Osteocyte (in vitro differentiated cells): Measurements from ENCODE around the gene ESYT2. TPM values are rescaled to one million over a fixed set of nuclear protein-coding genes. Genes with fewer than 3 reads are reported as not detected.

Source experiments
- DNase-seq: peaks from one replicate; pipeline ENCODE4 v3.0.0; 2021; ENCODE audit warnings: mixed read lengths; ENCODE audit not compliant: unreplicated experiment; ENCODE audit errors: extremely low spot score
- H3K27ac Mint-ChIP-seq: one replicate; pipeline ENCODE4 v1.8.0; 2021; ENCODE audit warnings: mild to moderate bottlenecking, mixed read lengths; ENCODE audit not compliant: unreplicated experiment
- H3K27me3 Mint-ChIP-seq: one replicate; pipeline ENCODE4 v1.8.0; 2021; ENCODE audit warnings: mixed read lengths; ENCODE audit not compliant: unreplicated experiment
- H3K36me3 Mint-ChIP-seq: one replicate; pipeline ENCODE4 v1.8.0; 2021; ENCODE audit warnings: mixed read lengths; ENCODE audit not compliant: unreplicated experiment
- H3K4me1 Mint-ChIP-seq: one replicate; pipeline ENCODE4 v1.8.0; 2021; ENCODE audit warnings: mixed read lengths; ENCODE audit not compliant: unreplicated experiment
- H3K4me3 Mint-ChIP-seq: one replicate; pipeline ENCODE4 v1.8.0; 2021; ENCODE audit warnings: mild to moderate bottlenecking, moderate library complexity, mixed read lengths; ENCODE audit not compliant: unreplicated experiment
- H3K9me3 Mint-ChIP-seq: one replicate; pipeline ENCODE4 v1.8.0; 2021; ENCODE audit warnings: mixed read lengths; ENCODE audit not compliant: unreplicated experiment
- total RNA-seq: library from RNA; stranded (reverse); gene quantifications from 2 replicates; pipeline ENCODE4 v1.2.1, GENCODE V29; 2021
- TF ChIP-seq, protein P1 (sequence below): fragments of 200-600 bp; sonication (generic); IDR thresholded peaks from 2 replicates; pipeline ENCODE4 v1.5.0; 2021; ENCODE audit warnings: antibody characterized with exemption, mild to moderate bottlenecking, moderate library complexity

ESYT2 gene
- total RNA-seq, 1 donor from 2014 or later, result 146 TPM

DNA sequence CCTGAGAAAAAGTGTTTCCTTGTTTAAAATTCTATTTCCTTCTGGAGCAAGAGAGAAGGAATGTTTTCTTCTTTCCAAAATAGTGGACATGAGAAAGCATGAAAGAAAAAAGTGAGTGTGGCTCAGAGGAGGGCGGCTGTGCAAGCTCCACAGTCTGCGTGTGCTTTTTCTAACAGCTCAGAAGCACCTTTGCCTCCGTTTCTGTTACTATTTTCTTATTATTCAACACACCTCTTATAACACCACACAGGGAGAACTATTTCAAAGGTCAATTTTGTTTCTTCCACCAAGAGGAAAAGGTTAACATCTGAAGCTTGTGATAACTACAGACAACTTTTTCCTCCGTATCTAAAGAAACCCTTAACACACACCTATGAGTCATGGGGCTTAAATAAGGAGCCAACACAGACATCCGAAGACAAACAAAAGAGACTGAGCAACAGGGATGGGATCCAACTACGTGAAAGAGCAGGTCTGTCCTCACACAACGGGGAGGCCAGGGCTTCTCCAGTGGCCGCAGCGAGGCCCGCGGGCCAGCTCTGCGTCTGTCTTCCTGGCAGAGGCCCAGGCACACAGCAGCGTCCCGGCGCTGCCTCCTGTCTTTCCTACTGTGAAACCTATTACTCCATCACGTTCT, 88.5 kb downstream of the ESYT2 start:
- TF ChIP-seq, protein P1, sequence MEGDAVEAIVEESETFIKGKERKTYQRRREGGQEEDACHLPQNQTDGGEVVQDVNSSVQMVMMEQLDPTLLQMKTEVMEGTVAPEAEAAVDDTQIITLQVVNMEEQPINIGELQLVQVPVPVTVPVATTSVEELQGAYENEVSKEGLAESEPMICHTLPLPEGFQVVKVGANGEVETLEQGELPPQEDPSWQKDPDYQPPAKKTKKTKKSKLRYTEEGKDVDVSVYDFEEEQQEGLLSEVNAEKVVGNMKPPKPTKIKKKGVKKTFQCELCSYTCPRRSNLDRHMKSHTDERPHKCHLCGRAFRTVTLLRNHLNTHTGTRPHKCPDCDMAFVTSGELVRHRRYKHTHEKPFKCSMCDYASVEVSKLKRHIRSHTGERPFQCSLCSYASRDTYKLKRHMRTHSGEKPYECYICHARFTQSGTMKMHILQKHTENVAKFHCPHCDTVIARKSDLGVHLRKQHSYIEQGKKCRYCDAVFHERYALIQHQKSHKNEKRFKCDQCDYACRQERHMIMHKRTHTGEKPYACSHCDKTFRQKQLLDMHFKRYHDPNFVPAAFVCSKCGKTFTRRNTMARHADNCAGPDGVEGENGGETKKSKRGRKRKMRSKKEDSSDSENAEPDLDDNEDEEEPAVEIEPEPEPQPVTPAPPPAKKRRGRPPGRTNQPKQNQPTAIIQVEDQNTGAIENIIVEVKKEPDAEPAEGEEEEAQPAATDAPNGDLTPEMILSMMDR, result no peak
- DNase-seq, result peak; percentile 69
- H3K36me3 Mint-ChIP-seq, result peaks cover 64% of the 10 kb centered on the region
- H3K27ac Mint-ChIP-seq, result peak overlapping the region; percentile 8
- H3K4me1 Mint-ChIP-seq, result peaks cover 4% of the 10 kb centered on the region
- no peaks in the 10 kb centered on the region for H3K27me3 Mint-ChIP-seq
- no peaks in the 10 kb centered on the region for H3K9me3 Mint-ChIP-seq
- no peak overlapping the region for H3K4me3 Mint-ChIP-seq

DNA sequence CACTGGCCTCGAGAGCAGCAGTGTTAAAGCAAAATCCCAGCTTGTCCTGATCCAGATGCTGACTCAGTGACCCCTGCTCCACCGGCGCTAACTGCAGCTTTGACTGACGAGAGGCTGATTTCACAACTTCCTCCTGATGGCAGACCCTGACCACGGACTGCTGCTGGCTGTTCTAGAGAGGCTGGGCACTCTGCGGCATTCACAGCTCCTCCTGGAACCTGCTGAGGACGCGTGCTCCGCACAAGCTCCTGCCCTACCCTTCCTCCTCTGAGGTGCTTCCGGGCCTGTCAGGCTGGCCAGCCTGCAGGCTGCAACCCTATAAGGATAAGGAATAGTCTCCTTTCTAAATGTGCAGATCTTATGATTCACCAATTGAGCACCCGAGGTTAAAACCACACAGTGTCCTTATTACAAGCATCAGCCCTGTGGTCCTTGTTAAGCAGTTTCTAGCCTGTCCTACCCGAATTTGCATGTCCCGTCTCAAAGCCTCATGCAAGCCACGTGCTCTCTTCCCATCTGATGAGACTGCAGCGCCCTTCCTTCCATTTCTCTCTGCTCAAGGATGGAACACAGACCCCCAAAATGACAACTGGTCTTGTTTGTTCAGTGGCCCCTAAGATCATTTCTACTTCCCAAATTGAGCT, 89.2 kb downstream of the ESYT2 start:
- Mint-ChIP-seq H3K4me3 (no peak overlapping the region), H3K9me3 (no peaks in the 10 kb centered on the region), H3K27me3 (no peaks in the 10 kb centered on the region), H3K36me3 (peaks cover 64% of the 10 kb centered on the region), H3K4me1 (peaks cover 4% of the 10 kb centered on the region), H3K27ac (peak overlapping the region; percentile 31)
- TF ChIP-seq, protein P1, result no peak
- DNase-seq, result peak; percentile 71

DNA sequence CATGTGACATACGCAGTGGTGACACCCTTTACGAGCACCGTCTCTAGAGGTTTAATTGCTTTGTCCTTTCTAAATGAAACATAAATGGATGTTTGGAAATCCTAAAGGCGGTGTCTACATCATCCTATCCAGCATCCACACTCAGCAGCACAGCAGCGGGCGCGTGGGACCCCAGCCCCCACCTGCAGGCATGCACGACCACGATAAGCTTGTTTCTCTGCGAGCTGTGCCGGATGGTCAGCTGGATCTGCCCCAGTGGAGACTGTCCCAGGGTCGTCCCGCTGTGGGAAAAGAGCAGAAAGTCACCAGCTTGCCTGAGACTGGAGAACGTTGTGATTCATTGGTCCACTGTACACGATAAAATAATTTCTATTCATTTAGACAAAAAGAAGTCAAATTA, 90.5 kb downstream of the ESYT2 start:
- peak overlapping the region; percentile 41 for H3K27ac Mint-ChIP-seq
- peaks cover 4% of the 10 kb centered on the region for H3K4me1 Mint-ChIP-seq
- H3K27me3 Mint-ChIP-seq, result no peaks in the 10 kb centered on the region
- peaks cover 72% of the 10 kb centered on the region for H3K36me3 Mint-ChIP-seq
- H3K9me3 Mint-ChIP-seq, result no peaks in the 10 kb centered on the region
- H3K4me3 Mint-ChIP-seq, result no peak overlapping the region
- TF ChIP-seq, protein P1, result no peak
- peak; percentile 59 for DNase-seq

DNA sequence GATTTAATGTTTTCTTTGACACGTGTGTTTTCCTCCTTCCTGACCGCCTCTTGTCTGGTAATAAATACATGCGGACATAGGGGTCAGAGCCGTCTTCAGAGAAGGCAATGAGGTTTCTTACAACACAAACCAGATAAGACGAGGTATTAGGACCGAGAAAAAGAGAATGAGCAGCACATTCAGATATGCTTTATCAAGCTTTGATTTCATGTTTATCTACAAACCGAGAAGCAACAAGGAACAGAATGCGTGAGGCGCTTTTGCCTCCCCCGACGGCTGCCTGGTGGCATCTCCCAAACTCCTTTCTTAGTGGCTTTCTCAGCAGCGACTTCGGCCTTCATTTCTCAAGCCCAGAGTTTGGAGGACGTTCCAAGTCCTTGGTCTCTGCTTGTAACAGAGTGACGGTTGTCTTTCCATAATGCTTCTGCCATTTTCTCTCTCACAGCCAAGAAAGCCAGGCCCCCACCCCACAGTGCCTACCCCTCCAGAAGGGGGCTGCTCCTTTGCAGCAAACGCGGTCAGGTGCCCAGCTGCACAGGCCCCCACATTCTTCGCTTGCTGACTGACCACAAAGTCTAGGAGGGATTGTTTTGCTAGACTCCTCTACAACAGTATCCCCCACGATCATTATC, 92.1 kb downstream of the ESYT2 start:
- no peaks in the 10 kb centered on the region for H3K9me3 Mint-ChIP-seq
- TF ChIP-seq, protein P1, result no peak
- no peak overlapping the region for H3K4me3 Mint-ChIP-seq
- H3K27ac Mint-ChIP-seq, result no peak overlapping the region
- peaks cover 4% of the 10 kb centered on the region for H3K4me1 Mint-ChIP-seq
- H3K27me3 Mint-ChIP-seq, result no peaks in the 10 kb centered on the region
- H3K36me3 Mint-ChIP-seq, result peaks cover 64% of the 10 kb centered on the region
- DNase-seq, result peak; percentile 67

DNA sequence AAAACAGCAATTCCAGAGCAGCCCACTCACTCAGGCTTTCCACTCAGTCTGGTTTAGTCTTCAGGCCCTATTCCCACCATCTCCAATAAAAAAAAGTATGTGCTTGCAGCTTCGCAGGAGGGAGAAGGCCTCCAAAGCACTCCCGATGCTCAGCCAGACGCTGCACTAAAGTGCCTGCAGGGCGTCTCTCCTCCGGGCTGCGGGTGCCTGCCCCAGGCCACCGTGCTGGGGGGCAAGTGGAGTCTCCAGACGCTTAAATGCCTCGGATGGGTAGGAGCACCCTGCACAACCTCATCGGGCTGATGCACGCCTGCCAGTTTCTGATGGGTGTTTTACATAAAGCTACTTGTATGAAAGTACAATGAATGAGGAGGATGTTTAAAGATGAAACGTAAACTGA, 93.4 kb downstream of the ESYT2 start:
- H3K4me1 Mint-ChIP-seq, result peaks cover 4% of the 10 kb centered on the region
- H3K27ac Mint-ChIP-seq, result no peak overlapping the region
- peak; percentile 79 for DNase-seq
- H3K4me3 Mint-ChIP-seq, result no peak overlapping the region
- H3K36me3 Mint-ChIP-seq, result peaks cover 66% of the 10 kb centered on the region
- H3K27me3 Mint-ChIP-seq, result no peaks in the 10 kb centered on the region
- no peaks in the 10 kb centered on the region for H3K9me3 Mint-ChIP-seq
- TF ChIP-seq, protein P1, result no peak
